Left lung (tissue), 10 donors: ENCODE data around the gene MOSMO. TPM values are rescaled to one million over a fixed set of nuclear protein-coding genes. Genes with fewer than 3 reads are reported as not detected.

Experiments used
- ATAC-seq: fragments of 200-7000 bp; cut with Tn5 transposase; one replicate; pipeline ENCODE4 v1.9.1; 2020; ENCODE audit warnings: moderate library complexity
- DNase-seq, 4 donors: peaks; one replicate each; pipeline ENCODE4 v3.0.0-alpha.2; 2013 to 2020
- H3K27ac ChIP-seq, 2 donors: fragments of 200-600 bp; sonication (generic) in 1 of 2; one replicate each; pipeline versions ENCODE4 v1.5.0 to v1.8.0; 2020 to 2021
- H3K27me3 ChIP-seq, 2 donors: fragments of 200-600 bp; sonication (generic) in 1 of 2; one replicate each; pipeline versions ENCODE4 v1.5.0 to v1.8.0; 2020 to 2021
- H3K36me3 ChIP-seq, 2 donors: fragments of 200-600 bp; sonication (generic) in 1 of 2; one replicate each; pipeline versions ENCODE4 v1.5.0 to v1.8.0; 2020 to 2021
- H3K4me1 ChIP-seq, 2 donors: fragments of 200-600 bp; one replicate each; pipeline ENCODE4 v1.8.0; 2021
- H3K4me3 ChIP-seq, 2 donors: fragments of 200-600 bp; sonication (generic) in 1 of 2; one replicate each; pipeline versions ENCODE4 v1.5.0 to v1.8.0; 2020 to 2021; ENCODE audit warnings: mild to moderate bottlenecking in 1 of 2
- H3K9me3 ChIP-seq, 2 donors: fragments of 200-600 bp; sonication (generic) in 1 of 2; one replicate each; pipeline versions ENCODE4 v1.5.0 to v1.8.0; 2020 to 2021
- CTCF ChIP-seq, 2 donors: fragments of 200-600 bp; sonication (generic) in 1 of 2; IDR thresholded peaks; one replicate each; pipeline versions ENCODE4 v1.5.0 to v1.8.0; 2021; ENCODE audit warnings: antibody characterized with exemption in 2 of 2
- intact Hi-C, 2 donors: fragments of 100-400 bp; cut with DNase I; formaldehyde crosslinking; loops; one replicate each; pipeline versions ENCODE4 v1.11.2 to v1.14.2; 2022
- polyA plus RNA-seq, 6 donors: library from polyadenylated mRNA; unstranded; fragments of 120-200 nt; gene quantifications; one replicate each; pipeline ENCODE4 v1.2.1, GENCODE V29; 2013; ENCODE audit not compliant: insufficient read length in 6 of 6
- total RNA-seq, 2 donors: library from RNA; stranded (reverse); fragmentation: NEBNext Ultra II Directional; extraction: Animal tissue kit (Norgen Biotek cat#: 25700); gene quantifications; one replicate each; pipeline ENCODE4 v1.2.1, GENCODE V29; 2021
- donor health status: DM: no; HTN: yes; CAD: no.
- donor health status: DM: no; HTN: no; CAD: no.

MOSMO gene
- total and polyA plus RNA-seq, 8 donors, result 11.7 to 31.0 (median 26.9) TPM

GRCh38 chr16:22050963-22051362, 43.1 kb downstream of the MOSMO start:
- no peaks in the 10 kb centered on the region for H3K36me3 ChIP-seq
- no peak for DNase-seq
- H3K4me1 ChIP-seq, result peaks cover 5 to 6% of the 10 kb centered on the region in 2 donors
- no peak overlapping the region for H3K27ac ChIP-seq
- H3K4me3 ChIP-seq, result no peak overlapping the region
- no peak for ATAC-seq
- no peaks in the 10 kb centered on the region for H3K9me3 ChIP-seq
- TF ChIP-seq CTCF (IDR thresholded peaks at IDR 0.05), result no peak
- H3K27me3 ChIP-seq, result no peaks in the 10 kb centered on the region
- intact Hi-C loops, result no loop called here

GRCh38 chr16:22052980-22053379, 45.1 kb downstream of the MOSMO start:
- no peak for TF ChIP-seq CTCF (IDR thresholded peaks at IDR 0.05)
- no peaks in the 10 kb centered on the region for H3K4me1 ChIP-seq
- no peak overlapping the region for H3K27ac ChIP-seq
- H3K27me3 ChIP-seq, result no peaks in the 10 kb centered on the region
- DNase-seq (no peak), ATAC-seq (no peak)
- H3K36me3 ChIP-seq, result no peaks in the 10 kb centered on the region
- intact Hi-C loops, result no loop called here
- no peaks in the 10 kb centered on the region for H3K9me3 ChIP-seq
- no peak overlapping the region for H3K4me3 ChIP-seq

- no peak for TF ChIP-seq CTCF (IDR thresholded peaks at IDR 0.05)
- H3K36me3 ChIP-seq, result no peaks in the 10 kb centered on the region
- H3K27me3 ChIP-seq, result no peaks in the 10 kb centered on the region
- H3K9me3 ChIP-seq, result no peaks in the 10 kb centered on the region
- H3K4me1 ChIP-seq, result no peaks in the 10 kb centered on the region
- ATAC-seq (no peak), DNase-seq (no peak)
- no peak overlapping the region for H3K27ac ChIP-seq
- intact Hi-C loops, result no loop called here
- no peak overlapping the region for H3K4me3 ChIP-seq
These were observed 46.0 kb downstream of the MOSMO start for GRCh38 chr16:22053921-22054341.

- no peak overlapping the region for H3K27ac ChIP-seq
- DNase-seq, result no peak
- H3K4me1 ChIP-seq, result no peaks in the 10 kb centered on the region
- no peaks in the 10 kb centered on the region for H3K36me3 ChIP-seq
- H3K4me3 ChIP-seq, result no peak overlapping the region
- no peaks in the 10 kb centered on the region for H3K9me3 ChIP-seq
- no peaks in the 10 kb centered on the region for H3K27me3 ChIP-seq
- no peak for TF ChIP-seq CTCF (IDR thresholded peaks at IDR 0.05)
- ATAC-seq, result no peak
- intact Hi-C loops, result no loop called here
These were observed 47.1 kb downstream of the MOSMO start for GRCh38 chr16:22054847-22055590.

GRCh38 chr16:22055881-22056280, 48.0 kb downstream of the MOSMO start:
- intact Hi-C loops, result no loop called here
- no peak for ATAC-seq
- Histone ChIP-seq H3K9me3 (no peaks in the 10 kb centered on the region), H3K27me3 (no peaks in the 10 kb centered on the region), H3K36me3 (no peaks in the 10 kb centered on the region), H3K4me1 (no peaks in the 10 kb centered on the region), H3K27ac (no peak overlapping the region), H3K4me3 (no peak overlapping the region)
- TF ChIP-seq CTCF (IDR thresholded peaks at IDR 0.05), result no peak
- no peak for DNase-seq
